Measurements from ENCODE around the gene NCEH1. TPM values are rescaled to one million over a fixed set of nuclear protein-coding genes. Genes with fewer than 3 reads are reported as not detected.

The NCEH1 gene
- total and polyA plus RNA-seq, 9 of the 15 experiments (the other 6 are each of a cell fraction or from before 2014, with no cell fraction given) = 1.3 to 5.0 (median 2.8) TPM

GRCh38 chr3:172609750-172610149 is 101.1 kb downstream of the NCEH1 start:
- ChIA-PET POLR2A (interaction anchor here (2.4 kb wide), 1 partner anchor 11 kb away, joined by 6 read pairs; no protein-coding TSS in a partner anchor), CTCF (ENCODE audit: low intra/inter-chr PET ratio) (no interaction called here)
- 18% methylated on average over 6 of the region's 6 CpGs for WGBS (ENCODE audit: insufficient coverage, low coverage, missing lambda C conversion rate)
- Histone ChIP-seq H3K4me3 (no peak overlapping the region), H4K20me1 (replicated peaks; ENCODE audit: control insufficient read depth, insufficient read depth, low read length) (no peaks in the 10 kb centered on the region), H3K9me3 (replicated peaks; ENCODE audit: control insufficient read depth, insufficient read depth, low read depth, low read length) (0 out of 2 replicates have a peak, but pooled peaks cover 3% of the 10 kb centered on the region), H3K27ac (ENCODE audit: extremely low read depth, low read depth, low read length) (no peak overlapping the region), H2AFZ (ENCODE audit: low read depth, low read length) (no peak overlapping the region), H3K79me2 (ENCODE audit: control insufficient read depth, insufficient read depth, low read length) (no peaks in the 10 kb centered on the region), H3K9me1 (ENCODE audit: control insufficient read depth, insufficient read depth, low read length) (no peaks in the 10 kb centered on the region), H3K9ac (ENCODE audit: insufficient read depth in 1 of 2, low read depth in 2 of 2, low read length in 2 of 2) (no peak overlapping the region), H3K4me1 (replicated peaks in 1 of 2; ENCODE audit: control insufficient read depth in 2 of 2, insufficient read depth in 2 of 2, low read length in 2 of 2) (peaks cover 0 to under 1% of the 10 kb centered on the region in 2 experiments; a peak in 1 of 5 replicates), H3K4me2 (ENCODE audit: insufficient read depth, low read length) (no peak overlapping the region), H3K27me3 (ENCODE audit: control insufficient read depth in 2 of 2, insufficient read depth in 2 of 2, low read length in 2 of 2) (no peaks in the 10 kb centered on the region), H3K36me3 (ENCODE audit: control insufficient read depth, insufficient read depth, low read length) (no peaks in the 10 kb centered on the region)
- intact Hi-C loops (cut with micrococcal nuclease) (no loop called here), in situ Hi-C loops (cut with MboI) (no loop called here)
- ATAC-seq = no peak
- BruUV-seq (replicated peaks) = no TSS peak
- DNase-seq (ENCODE audit: extremely low read depth in 1 of 4, low spot score in 3 of 4) = no peak
- TF ChIP-seq MBD1 (CRISPR knock-in tag; IDR thresholded peaks at IDR 0.05) = no peak
- peak; percentile 69 for TF ChIP-seq ZFP36 (IDR thresholded peaks at IDR 0.05; ENCODE audit: low read depth, low read length, partially characterized antibody)
- no peak for TF ChIP-seq KLF16 (IDR thresholded peaks at IDR 0.05)
- TF ChIP-seq SIX5 (IDR thresholded peaks at IDR 0.05; ENCODE audit: borderline replicate concordance in 1 of 2, insufficient read depth in 1 of 2, low read depth in 1 of 2, low read length in 2 of 2) = no peak
- TF ChIP-seq RHOXF2B (CRISPR knock-in tag; conservative IDR thresholded peaks at IDR 0.05) = no peak
- TF ChIP-seq GATAD2B (IDR thresholded peaks at IDR 0.05; ENCODE audit: borderline replicate concordance) = no peak
- peak; percentile 94 for TF ChIP-seq ZNF431 (CRISPR knock-in tag; IDR thresholded peaks at IDR 0.05)
- no peak for TF ChIP-seq TEAD1 (CRISPR knock-in tag; IDR thresholded peaks at IDR 0.05)
- no peak for TF ChIP-seq ZNF23 (CRISPR knock-in tag; IDR thresholded peaks at IDR 0.05)
- no peak for TF ChIP-seq CREB1 (IDR thresholded peaks at IDR 0.05)
- TF ChIP-seq CREB1 (CRISPR knock-in tag; IDR thresholded peaks at IDR 0.05) = no peak
- TF ChIP-seq ILF3 (IDR thresholded peaks at IDR 0.05; ENCODE audit: borderline replicate concordance) = no peak
- TF ChIP-seq MYNN (IDR thresholded peaks at IDR 0.05) = no peak
- no peak for TF ChIP-seq MYNN (CRISPR knock-in tag; IDR thresholded peaks at IDR 0.05)
- FAIRE-seq = no peak
